HG03025 (cell line): Measurements from ENCODE around the gene ALDOC.
"Not testable (repeated sequence)": the region's sequence is repeated elsewhere in the genome, so short reads cannot be mapped to it uniquely, and the experiment has no call there.

ENCODE experiments used
- ATAC-seq: cut with Tn5 transposase; IDR thresholded peaks from one replicate; pipeline ENCODE4 v1.9.1; 2021; ENCODE audit warnings: mild to moderate bottlenecking, moderate library complexity; ENCODE audit not compliant: unreplicated experiment, low FRiP score

Gene ALDOC

GRCh38 chr17:28584434-28584833 lies 7.7 kb upstream of the ALDOC start:
- no peak for ATAC-seq

- ATAC-seq = no peak
Measured at GRCh38 chr17:28582513-28582912, 5.8 kb upstream of the ALDOC start.

- ATAC-seq = no peak
Measured at GRCh38 chr17:28580959-28581358, 4.3 kb upstream of the ALDOC start.

GRCh38 chr17:28579526-28579925 lies 2.8 kb upstream of the ALDOC start:
- no peak for ATAC-seq

- no peak for ATAC-seq
Measured at GRCh38 chr17:28578246-28579195, 1.8 kb upstream of the ALDOC start.

- ATAC-seq = no peak
Measured at GRCh38 chr17:28577466-28577824, 750 bp upstream of the ALDOC start.

- not testable (repeated sequence) for ATAC-seq
Measured at GRCh38 chr17:28576016-28576415, 679 bp downstream of the ALDOC start.

- ATAC-seq = no peak
Measured at GRCh38 chr17:28575126-28575795, 1.4 kb downstream of the ALDOC start.

GRCh38 chr17:28574526-28574925 lies 2.2 kb downstream of the ALDOC start:
- no peak for ATAC-seq

- no peak for ATAC-seq
Measured at GRCh38 chr17:28573966-28574480, 2.7 kb downstream of the ALDOC start.

GRCh38 chr17:28573521-28573920 lies 3.2 kb downstream of the ALDOC start:
- no peak for ATAC-seq

- ATAC-seq = no peak
Measured at GRCh38 chr17:28573040-28573380, 3.7 kb downstream of the ALDOC start.

GRCh38 chr17:28572259-28573039 lies 4.2 kb downstream of the ALDOC start:
- ATAC-seq = no peak

GRCh38 chr17:28571361-28572122 lies 5.2 kb downstream of the ALDOC start, which contains the start of gene PIGS:
PIGS (minus strand) TSS chr17:28571524; CDS start chr17:28571496, 28 bp downstream.
- peak; percentile 85 for ATAC-seq

GRCh38 chr17:28570716-28571360 lies 5.9 kb downstream of the ALDOC start:
- peak; percentile 25 for ATAC-seq

GRCh38 chr17:28569446-28569845 lies 7.2 kb downstream of the ALDOC start:
- no peak for ATAC-seq

GRCh38 chr17:28567604-28568003 lies 9.1 kb downstream of the ALDOC start:
- ATAC-seq = no peak

- no peak for ATAC-seq
Measured at GRCh38 chr17:28563475-28563874, 13.2 kb downstream of the ALDOC start.

GRCh38 chr17:28555022-28555421 lies 21.7 kb downstream of the ALDOC start:
- ATAC-seq = no peak

GRCh38 chr17:28554565-28554964 lies 22.1 kb downstream of the ALDOC start:
- no peak for ATAC-seq
